MCF 10A (cell line): ENCODE data around the gene ITIH2. TPM values are rescaled to one million over a fixed set of nuclear protein-coding genes. Genes with fewer than 3 reads are reported as not detected.
A peak's percentile ranks its signal among the peaks of the same experiment; 100 is the strongest.

Experiments
- BruUV-seq: library from RNA; stranded (reverse); fragments of 400-500 nt; replicated peaks from 2 replicates; lab custom pipeline; 2021; lab: Mats Ljungman, UMichigan
- CTCF ChIA-PET: fragments of 300-600 bp; sonication (Branson Sonifier 250); formaldehyde crosslinking; extraction: SDS; loops from one replicate; lab custom pipeline; 2021; ENCODE audit warnings: antibody characterized with exemption, inconsistent platforms; lab: Yijun Ruan, JAX
- POLR2A ChIA-PET: fragments of 300-600, 350-650 bp; sonication (Branson Sonifier 250); formaldehyde crosslinking; extraction: SDS; loops from one replicate; lab custom pipeline; 2020; ENCODE audit warnings: antibody characterized with exemption, inconsistent platforms; lab: Yijun Ruan, JAX
- DNase-seq: peaks from one replicate; pipeline ENCODE4 v3.0.0-alpha.2; 2018; ENCODE audit not compliant: unreplicated experiment
- H3K27ac Mint-ChIP-seq: one replicate; pipeline ENCODE4 v1.8.0; 2022; ENCODE audit warnings: mild to moderate bottlenecking, low read depth, mixed read lengths; ENCODE audit not compliant: unreplicated experiment
- H3K27me3 Mint-ChIP-seq: one replicate; pipeline ENCODE4 v1.8.0; 2022; ENCODE audit warnings: mixed read lengths; ENCODE audit not compliant: insufficient read depth, unreplicated experiment
- H3K36me3 Mint-ChIP-seq: one replicate; pipeline ENCODE4 v1.8.0; 2022; ENCODE audit warnings: mild to moderate bottlenecking, moderate library complexity, mixed read lengths; ENCODE audit not compliant: insufficient read depth, unreplicated experiment
- H3K4me1 Mint-ChIP-seq: one replicate; pipeline ENCODE4 v1.8.0; 2022; ENCODE audit warnings: mixed read lengths; ENCODE audit not compliant: insufficient read depth, unreplicated experiment
- H3K4me3 Mint-ChIP-seq: one replicate; pipeline ENCODE4 v1.8.0; 2022; ENCODE audit warnings: mild to moderate bottlenecking, moderate library complexity, mixed read lengths; ENCODE audit not compliant: unreplicated experiment
- H3K9me3 Mint-ChIP-seq: one replicate; pipeline ENCODE4 v1.8.0; 2022; ENCODE audit warnings: mixed read lengths; ENCODE audit not compliant: unreplicated experiment
- CTCF ChIP-seq: fragments of 200-600 bp; IDR thresholded peaks from one replicate; pipeline ENCODE4 v1.8.0; 2022; ENCODE audit warnings: antibody characterized with exemption, mild to moderate bottlenecking; ENCODE audit not compliant: unreplicated experiment
- intact Hi-C: fragments of 100-400 bp; cut with micrococcal nuclease; formaldehyde crosslinking; loops from 2 replicates; pipeline ENCODE4 v1.14.1; 2022
- total RNA-seq: library from RNA; stranded (reverse); gene quantifications from 2 replicates; pipeline ENCODE4 v1.2.3, GENCODE V29; 2022

ITIH2 gene
- total RNA-seq, 1 experiment from 2014 or later = not detected

DNA sequence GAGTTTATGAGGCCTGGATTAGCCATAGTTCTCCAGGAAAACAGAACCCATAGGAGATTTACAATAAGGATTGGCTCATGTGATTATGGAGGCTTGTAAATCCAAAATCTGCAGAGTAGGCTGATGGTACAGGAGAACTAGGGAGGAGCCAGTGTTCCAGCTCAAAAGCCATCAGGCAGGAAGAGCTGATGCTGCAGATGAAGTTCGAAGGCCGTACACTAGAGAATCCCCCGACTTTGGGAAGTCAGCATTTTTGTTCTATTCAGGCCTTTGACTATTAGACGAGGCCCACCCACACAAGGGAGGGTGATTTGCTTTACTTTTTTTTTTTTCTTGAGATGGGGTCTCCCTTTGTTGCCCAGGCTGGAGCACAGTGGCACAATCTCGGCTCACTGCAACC, 47.1 kb downstream of the ITIH2 start:
- intact Hi-C loops = no loop called here
- BruUV-seq = no TSS peak
- TF ChIP-seq CTCF = no peak
- Mint-ChIP-seq H3K27ac (no peak overlapping the region), H3K9me3 (no peaks in the 10 kb centered on the region), H3K4me3 (no peak overlapping the region), H3K4me1 (no peaks in the 10 kb centered on the region), H3K27me3 (no peaks in the 10 kb centered on the region), H3K36me3 (peaks cover 46% of the 10 kb centered on the region)
- CTCF ChIA-PET = no interaction called here
- DNase-seq = no peak
- POLR2A ChIA-PET = no interaction called here

- Mint-ChIP-seq H3K4me3 (no peak overlapping the region), H3K4me1 (no peaks in the 10 kb centered on the region), H3K27me3 (no peaks in the 10 kb centered on the region), H3K36me3 (peaks cover 61% of the 10 kb centered on the region), H3K9me3 (no peaks in the 10 kb centered on the region), H3K27ac (no peak overlapping the region)
- intact Hi-C loops = no loop called here
- no TSS peak for BruUV-seq
- CTCF ChIA-PET = interaction anchor here (0.7 to 1.9 kb wide), 2 partner anchors 67 to 168 kb away, joined by 3 to 6 read pairs; partner anchors contain the start of gene TAF3
- POLR2A ChIA-PET = interaction anchor here (0.6 to 1.2 kb wide), 3 partner anchors 26 to 680 kb away, joined by 3 to 4 read pairs (median 3); partner anchors contain the start of genes ATP5F1C and KIN
- no peak for DNase-seq
- TF ChIP-seq CTCF = no peak
Measured at GRCh38 chr10:7752251-7752650, 49.1 kb downstream of the ITIH2 start.

DNA sequence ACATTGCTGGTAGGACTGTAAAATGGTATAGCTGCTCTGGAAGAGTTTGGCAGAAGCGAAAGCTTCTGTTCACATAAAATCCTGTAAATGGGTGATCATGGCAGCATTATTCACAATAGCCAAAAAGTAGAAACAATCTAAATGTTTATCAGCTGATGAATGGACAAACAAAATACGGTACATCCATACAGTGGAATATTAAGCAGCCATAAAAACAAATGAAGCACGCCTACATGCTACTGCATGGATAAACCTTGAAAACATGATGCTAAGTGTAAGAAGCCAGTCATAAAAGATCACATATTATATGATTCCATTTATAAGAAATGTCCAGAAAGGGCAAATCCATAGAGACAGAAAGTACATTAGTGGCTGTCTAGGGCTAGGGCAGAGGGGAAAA, 52.0 kb downstream of the ITIH2 start:
- TF ChIP-seq CTCF = no peak
- ChIA-PET CTCF (interaction anchor here (0.6 to 1.6 kb wide), 3 partner anchors 67 to 236 kb away, joined by 3 to 4 read pairs (median 3); no protein-coding TSS in a partner anchor), POLR2A (interaction anchor here (2.3 kb wide), 1 partner anchor 12 kb away, joined by 5 read pairs; no protein-coding TSS in a partner anchor)
- H3K4me3 Mint-ChIP-seq = no peak overlapping the region
- no peak overlapping the region for H3K27ac Mint-ChIP-seq
- H3K9me3 Mint-ChIP-seq = no peaks in the 10 kb centered on the region
- peaks cover 82% of the 10 kb centered on the region for H3K36me3 Mint-ChIP-seq
- no peaks in the 10 kb centered on the region for H3K27me3 Mint-ChIP-seq
- no peak for DNase-seq
- intact Hi-C loops = no loop called here
- H3K4me1 Mint-ChIP-seq = no peaks in the 10 kb centered on the region
- no TSS peak for BruUV-seq

DNA sequence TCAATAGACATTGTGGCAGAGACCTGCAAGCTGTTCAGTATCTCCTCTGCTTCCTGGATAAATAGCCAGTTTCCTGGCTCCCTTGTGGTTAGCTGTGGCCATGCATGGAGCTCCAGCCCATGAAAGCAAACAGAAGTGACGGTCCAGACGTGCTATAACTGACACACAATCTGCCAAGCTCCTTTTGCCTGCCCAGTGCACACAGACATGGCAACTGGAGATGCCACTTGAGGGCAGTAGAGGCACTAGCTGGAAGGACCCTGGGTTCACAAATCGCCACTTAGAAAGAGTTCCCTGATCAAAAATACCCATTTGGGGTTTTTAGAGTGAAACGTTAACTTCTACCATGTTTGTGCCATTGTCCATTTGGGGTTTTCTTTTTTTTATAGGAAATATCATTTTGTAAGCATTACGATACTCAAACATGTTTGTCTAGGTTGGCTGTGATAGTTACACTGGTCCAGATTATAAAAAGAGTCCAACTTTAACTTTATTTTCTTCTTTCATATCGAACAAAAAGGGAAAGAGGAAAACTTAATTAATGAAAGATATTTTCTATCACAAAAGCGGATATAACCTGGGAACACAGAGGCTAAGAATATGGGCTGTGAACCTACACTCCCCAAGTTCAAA, 53.4 kb downstream of the ITIH2 start:
- Mint-ChIP-seq H3K4me3 (no peak overlapping the region), H3K27me3 (no peaks in the 10 kb centered on the region), H3K27ac (no peak overlapping the region), H3K4me1 (no peaks in the 10 kb centered on the region), H3K36me3 (peaks cover 87% of the 10 kb centered on the region), H3K9me3 (no peaks in the 10 kb centered on the region)
- BruUV-seq = no TSS peak
- TF ChIP-seq CTCF = peak; percentile 45
- intact Hi-C loops = loop anchor here (1.0 to 2.0 kb wide), 2 partner anchors 63 to 232 kb away; no protein-coding TSS in a partner anchor
- CTCF ChIA-PET = interaction anchor here (0.5 to 1.5 kb wide), 6 partner anchors 11 to 1332 kb away, joined by 3 to 7 read pairs (median 4); no protein-coding TSS in a partner anchor
- POLR2A ChIA-PET = interaction anchor here (0.7 to 2.3 kb wide), 4 partner anchors 10 to 62 kb away, joined by 3 to 6 read pairs (median 4); partner anchors contain the start of genes ATP5F1C, KIN and TAF3
- peak; percentile 55 for DNase-seq
